IPS-18c (cell line): ENCODE data around the gene HOXC6.

ENCODE experiments used
- H3K4me3 ChIP-seq: 2 replicates; pipeline ENCODE4 v1.7.0; 2013; ENCODE audit warnings: low read depth, mild to moderate bottlenecking, low read length, moderate library complexity; ENCODE audit not compliant: insufficient read depth
- H3K9me3 ChIP-seq: one replicate; pipeline ENCODE4 v1.6.1; 2013; ENCODE audit warnings: mild to moderate bottlenecking, low read length, moderate library complexity; ENCODE audit not compliant: control insufficient read depth, insufficient read depth

The HOXC6 gene

GRCh38 chr12:54019924-54020590 is 8.2 kb upstream of the HOXC6 start:
- Histone ChIP-seq H3K9me3 (peaks cover 2% of the 10 kb centered on the region), H3K4me3 (no peak overlapping the region)

- Histone ChIP-seq H3K4me3 (no peak overlapping the region), H3K9me3 (peaks cover 2% of the 10 kb centered on the region)
These were observed 7.4 kb upstream of the HOXC6 start for GRCh38 chr12:54020591-54021405.

GRCh38 chr12:54021432-54022013 is 6.7 kb upstream of the HOXC6 start:
- no peak overlapping the region for H3K4me3 ChIP-seq

GRCh38 chr12:54022960-54023884 is 5.0 kb upstream of the HOXC6 start:
- Histone ChIP-seq H3K9me3 (peaks cover 2% of the 10 kb centered on the region), H3K4me3 (no peak overlapping the region)

More at GRCh38 chr12:54021432-54022013, 6.7 kb upstream of the HOXC6 start:
- peaks cover 2% of the 10 kb centered on the region for H3K9me3 ChIP-seq

GRCh38 chr12:54024127-54024526 is 4.1 kb upstream of the HOXC6 start:
- Histone ChIP-seq H3K4me3 (no peak overlapping the region), H3K9me3 (peaks cover 5% of the 10 kb centered on the region)

- H3K4me3 ChIP-seq, result no peak overlapping the region
- peaks cover 5% of the 10 kb centered on the region for H3K9me3 ChIP-seq
These were observed 3.5 kb upstream of the HOXC6 start for GRCh38 chr12:54024581-54025305.

- Histone ChIP-seq H3K9me3 (peaks cover 7% of the 10 kb centered on the region), H3K4me3 (no peak overlapping the region)
These were observed 2.5 kb upstream of the HOXC6 start for GRCh38 chr12:54025499-54026405.

GRCh38 chr12:54026640-54027441 is 1.4 kb upstream of the HOXC6 start:
- Histone ChIP-seq H3K9me3 (peaks cover 5% of the 10 kb centered on the region), H3K4me3 (no peak overlapping the region)

- peaks cover 5% of the 10 kb centered on the region for H3K9me3 ChIP-seq
- no peak overlapping the region for H3K4me3 ChIP-seq
These were observed 826 bp upstream of the HOXC6 start for GRCh38 chr12:54027442-54027786.

GRCh38 chr12:54029529-54030441 is 1.5 kb downstream of the HOXC6 start:
- Histone ChIP-seq H3K9me3 (peaks cover 5% of the 10 kb centered on the region), H3K4me3 (no peak overlapping the region)

GRCh38 chr12:54030442-54030801 is 2.2 kb downstream of the HOXC6 start:
- no peak overlapping the region for H3K4me3 ChIP-seq
- peaks cover 5% of the 10 kb centered on the region for H3K9me3 ChIP-seq

- peak overlapping the region; percentile 3; the same call in 1 of the 2 replicates for H3K4me3 ChIP-seq
- H3K9me3 ChIP-seq, result peaks cover 5% of the 10 kb centered on the region
These were observed 2.7 kb downstream of the HOXC6 start for GRCh38 chr12:54030889-54031471.

- Histone ChIP-seq H3K4me3 (no peak overlapping the region), H3K9me3 (peaks cover 5% of the 10 kb centered on the region)
These were observed 3.2 kb downstream of the HOXC6 start for GRCh38 chr12:54031480-54031879.

GRCh38 chr12:54032086-54032619 is 3.9 kb downstream of the HOXC6 start:
- no peak overlapping the region for H3K4me3 ChIP-seq
- peaks cover 5% of the 10 kb centered on the region for H3K9me3 ChIP-seq
